Cerebellar nuclear complex (tissue), 1 donor: ENCODE results near the gene PLA2G5.

Source experiments
- DNase-seq, 2 experiments: peaks; one replicate each; lab custom pipeline; 2025; lab: John Stamatoyannopoulos, UW

Gene PLA2G5

DNA sequence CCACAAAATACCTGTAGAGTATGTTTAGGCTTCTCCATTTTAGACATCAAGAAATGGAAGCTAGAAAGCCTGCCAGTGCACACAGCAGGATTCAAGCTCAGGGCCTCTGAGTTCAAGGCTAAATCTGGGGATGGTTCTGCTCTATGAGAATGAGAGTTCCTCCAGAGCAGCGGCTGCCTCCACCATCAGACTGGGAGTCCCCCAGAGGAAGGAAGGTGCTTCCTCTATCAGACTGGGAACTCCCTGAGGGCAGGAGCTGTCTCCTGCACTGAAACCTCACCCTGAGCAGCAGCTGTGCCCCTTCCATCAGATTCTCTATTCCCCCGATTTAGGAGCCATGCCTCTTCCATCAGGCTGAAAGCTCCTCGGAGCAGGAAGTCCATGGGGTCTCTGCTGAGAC is 20.1 kb downstream of the PLA2G5 start:
- DNase-seq: no peak

DNA sequence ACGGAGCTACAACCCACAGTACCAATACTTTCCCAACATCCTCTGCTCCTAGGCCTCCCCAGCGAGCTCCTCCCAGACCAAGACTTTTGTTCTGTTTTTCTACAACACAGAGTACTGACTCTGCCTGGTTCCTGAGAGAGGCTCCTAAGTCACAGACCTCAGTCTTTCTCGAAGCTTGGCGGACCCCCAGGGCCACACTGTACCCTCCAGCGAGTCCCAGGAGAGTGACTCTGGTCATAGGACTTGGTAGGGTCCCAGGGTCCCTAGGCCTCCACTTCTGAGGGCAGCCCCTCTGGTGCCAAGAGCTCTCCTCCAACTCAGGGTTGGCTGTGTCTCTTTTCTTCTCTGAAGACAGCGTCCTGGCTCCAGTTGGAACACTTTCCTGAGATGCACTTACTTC is 20.6 kb downstream of the PLA2G5 start:
- no peak for DNase-seq

DNA sequence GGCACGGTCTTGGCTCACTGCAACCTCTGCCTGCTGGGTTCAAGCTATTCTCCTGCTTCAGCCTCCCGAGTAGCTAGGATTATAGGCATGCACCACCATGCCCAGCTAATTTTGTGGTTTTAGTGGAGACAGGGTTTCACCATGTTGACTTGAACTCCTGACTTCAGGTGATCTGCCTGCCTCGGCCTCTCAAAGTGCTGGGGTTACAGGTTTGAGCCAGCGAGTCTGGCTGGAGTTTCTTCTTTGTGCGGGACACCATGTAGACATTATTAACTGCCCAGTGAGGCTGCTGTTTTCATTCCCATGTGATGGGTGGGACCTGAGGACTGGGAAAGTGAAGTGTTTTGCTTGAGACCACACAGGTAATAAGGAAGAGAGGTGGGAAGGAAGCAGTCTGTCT is 23.3 kb downstream of the PLA2G5 start:
- DNase-seq: no peak

DNA sequence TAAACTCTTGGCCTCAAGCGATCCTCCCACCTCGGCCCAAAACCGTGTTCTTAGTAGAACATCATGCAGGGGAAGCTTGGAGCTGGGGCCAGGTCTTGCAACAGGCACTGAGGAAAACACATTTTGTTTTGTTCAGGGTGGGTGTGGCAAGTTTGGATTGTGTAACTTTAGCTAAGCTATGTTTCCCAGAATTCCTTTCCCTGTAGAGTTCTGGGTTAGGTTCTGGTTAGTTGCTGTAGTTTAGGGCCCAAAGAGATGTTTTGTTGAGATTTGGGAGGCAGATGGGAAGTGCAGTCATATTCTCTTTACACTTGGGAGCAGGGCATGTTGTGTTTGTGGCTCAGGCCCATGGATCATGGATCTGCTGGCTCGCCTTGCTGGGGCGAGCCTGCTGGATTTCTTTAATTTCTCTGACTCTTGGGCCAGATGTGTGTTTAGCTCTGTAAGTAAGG is 24.0 kb downstream of the PLA2G5 start:
- DNase-seq: no peak

DNA sequence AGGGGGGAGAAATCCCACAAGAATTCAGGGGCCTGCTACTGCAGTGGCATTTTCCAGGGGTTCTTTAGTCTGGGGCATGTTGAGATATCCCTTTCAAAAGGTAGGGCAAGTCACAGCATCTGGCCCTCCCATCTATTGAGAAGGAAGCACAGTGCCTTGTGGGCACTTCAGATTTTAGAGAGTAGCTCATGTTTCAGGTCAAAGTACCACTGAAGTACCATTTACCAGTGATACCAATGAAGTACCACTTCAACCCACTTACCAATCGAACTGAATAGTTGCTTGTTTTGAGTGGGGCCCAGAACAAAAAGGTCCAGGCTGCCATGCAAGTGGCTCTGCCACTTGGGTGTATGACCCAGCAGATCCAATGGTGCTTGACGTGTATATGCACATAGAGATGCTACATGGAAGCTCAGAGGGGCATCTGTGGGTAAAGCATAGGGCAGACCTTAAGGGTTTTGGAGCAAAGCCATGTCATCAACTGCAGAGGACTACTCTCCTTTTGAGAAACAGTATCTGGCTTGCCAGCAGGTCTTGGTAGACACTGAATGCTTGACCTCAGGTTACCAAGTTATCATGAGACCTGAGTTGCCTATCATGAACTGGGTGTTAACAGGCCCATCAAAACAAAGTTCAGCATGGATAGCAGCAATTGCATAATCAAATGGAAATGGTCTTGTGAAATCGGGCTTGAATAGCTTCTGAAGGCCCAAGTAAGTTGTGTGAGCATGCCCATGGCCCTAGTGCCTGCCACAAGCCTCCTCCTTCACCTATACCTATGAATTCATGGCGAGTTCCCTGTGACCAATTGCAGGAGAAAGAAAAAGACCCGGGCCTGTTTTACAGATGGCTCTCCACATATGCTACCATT is 25.8 kb downstream of the PLA2G5 start:
- DNase-seq: no peak

GRCh38 chr1:20096840-20097447 is 26.9 kb downstream of the PLA2G5 start:
- DNase-seq: no peak

- no peak for DNase-seq
Observed at GRCh38 chr1:20099533-20099932, 29.5 kb downstream of the PLA2G5 start.

DNA sequence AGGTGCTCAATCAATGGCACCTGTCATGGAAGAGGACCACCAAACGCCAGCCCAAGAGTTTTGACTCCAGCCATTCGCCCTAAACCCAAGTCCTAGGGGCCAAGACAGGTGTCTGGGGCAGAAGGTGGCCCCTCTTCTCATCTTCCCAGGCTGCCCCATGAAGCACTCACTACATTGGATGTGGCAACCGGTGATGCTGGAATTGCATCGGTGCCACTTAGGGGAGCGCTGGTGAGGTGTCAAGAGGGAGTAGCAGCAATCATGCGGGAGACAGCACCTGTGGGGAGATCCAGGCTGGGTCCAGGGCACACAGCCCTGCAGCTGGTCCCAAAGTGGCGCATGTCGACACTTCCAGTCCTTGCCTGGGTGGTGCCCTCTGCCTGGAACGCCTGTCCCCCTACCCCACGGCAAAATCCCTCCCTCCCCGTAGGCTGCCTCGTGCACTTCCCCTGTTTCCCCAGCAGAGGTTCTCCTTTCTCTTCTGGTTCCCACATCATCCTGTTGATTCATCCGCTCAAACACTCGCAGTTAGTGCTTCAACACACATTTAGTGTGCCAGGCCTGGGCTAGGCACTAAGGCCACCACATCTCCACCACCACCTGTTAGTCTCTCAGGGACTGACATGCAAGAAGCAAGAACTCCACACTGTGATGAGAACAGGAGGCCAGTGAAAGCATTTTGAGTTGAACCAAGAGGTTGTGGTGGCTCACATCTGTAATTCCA is 30.8 kb downstream of the PLA2G5 start:
- DNase-seq: no peak

DNA sequence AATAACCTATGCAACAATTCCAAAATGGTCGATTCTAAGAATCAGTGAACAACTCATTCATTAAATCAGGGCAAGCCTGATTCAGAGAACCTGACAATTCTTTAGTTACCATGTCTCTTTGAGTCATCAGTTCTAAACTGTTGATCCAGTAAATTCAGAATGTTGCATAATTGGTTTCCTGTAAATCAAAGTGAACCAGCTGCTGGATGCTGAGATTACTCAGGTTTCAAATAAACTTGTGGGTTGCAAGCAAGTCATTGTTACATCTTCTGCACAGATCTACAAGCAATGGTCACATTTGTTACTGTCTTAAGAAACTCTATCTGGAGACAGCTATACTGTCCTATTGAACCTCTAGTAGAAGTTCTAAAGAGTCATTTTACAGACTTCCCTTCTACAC is 32.9 kb downstream of the PLA2G5 start:
- no peak for DNase-seq

DNA sequence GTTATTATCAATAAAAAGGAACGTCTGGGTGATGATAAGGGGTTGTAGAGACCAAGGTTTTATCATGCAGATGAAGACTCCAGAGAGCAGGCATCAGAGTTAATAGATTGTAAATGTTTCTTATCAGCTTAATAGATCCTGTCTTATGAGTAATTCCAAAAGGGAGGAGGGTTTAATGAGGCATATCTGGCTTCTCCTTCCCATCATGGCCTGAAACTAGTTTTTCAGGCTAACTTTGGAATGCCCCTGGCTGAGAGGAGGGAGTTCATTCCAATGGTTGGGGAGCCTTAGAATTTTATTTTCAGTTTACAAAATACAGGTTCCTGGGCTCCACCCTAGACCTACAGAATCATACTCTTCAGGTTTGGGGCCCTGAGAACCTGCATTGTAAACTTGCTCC is 35.9 kb downstream of the PLA2G5 start:
- no peak for DNase-seq

- DNase-seq: no peak
Observed at GRCh38 chr1:20107351-20107750, 37.4 kb downstream of the PLA2G5 start.

- no peak for DNase-seq
Observed at GRCh38 chr1:20107796-20108195, 37.8 kb downstream of the PLA2G5 start.

DNA sequence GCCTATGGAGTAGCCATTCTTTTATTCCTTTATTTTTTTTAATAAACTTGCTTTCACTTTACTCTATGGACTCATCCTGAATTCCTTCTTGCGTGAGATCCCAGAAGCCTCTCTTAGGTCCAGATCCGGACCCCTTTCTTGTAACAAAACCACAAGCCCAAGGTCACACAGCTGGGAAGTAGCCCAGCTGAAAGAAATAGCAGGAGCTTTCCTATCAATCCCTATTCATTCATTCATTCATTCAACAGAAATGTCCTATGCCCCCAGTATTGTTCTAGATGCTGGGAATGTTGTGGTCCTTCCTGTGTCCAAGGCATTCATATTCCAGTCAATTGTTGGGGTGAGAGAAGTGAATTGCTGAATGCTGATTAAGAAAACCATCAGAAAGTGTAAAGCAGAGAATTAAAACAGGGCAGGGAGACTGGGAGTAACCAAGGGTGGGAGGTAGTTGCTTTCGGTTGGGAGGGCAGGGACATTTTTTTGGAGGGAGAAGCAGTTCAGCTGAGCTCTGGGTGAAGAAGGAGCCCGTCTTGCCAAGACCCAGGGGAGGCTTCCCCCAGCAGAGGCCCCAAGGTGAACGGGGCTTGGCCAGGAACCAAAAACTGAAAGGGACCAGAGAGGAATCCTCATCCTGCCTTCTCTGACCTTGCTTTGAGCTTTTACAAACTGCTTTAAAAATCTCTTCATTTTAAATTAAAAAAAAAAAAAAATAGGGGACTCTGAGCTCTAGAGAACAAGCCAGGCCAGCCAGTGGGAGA is 38.6 kb downstream of the PLA2G5 start:
- DNase-seq: no peak

GRCh38 chr1:20109223-20109856 is 39.3 kb downstream of the PLA2G5 start:
- DNase-seq: no peak

DNA sequence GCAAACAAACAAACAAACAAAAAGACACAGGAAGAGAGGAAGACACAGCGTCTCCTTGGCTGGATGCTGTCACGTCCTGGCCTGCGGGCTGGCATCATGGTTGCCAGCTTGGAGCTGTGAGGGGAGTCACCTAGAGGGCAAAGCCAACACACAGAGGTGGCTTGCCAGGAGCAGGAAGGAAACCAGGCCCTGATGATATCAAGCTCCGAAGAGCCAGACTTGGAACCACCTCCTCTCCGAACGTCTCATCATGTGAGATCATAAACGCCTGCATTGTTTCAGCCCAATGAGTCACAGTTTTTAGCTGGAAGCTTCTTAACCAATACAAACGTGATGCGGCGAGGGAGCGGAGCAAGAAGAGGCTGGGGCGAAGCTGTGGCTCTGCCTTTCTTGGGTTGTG is 40.7 kb downstream of the PLA2G5 start:
- DNase-seq: no peak

- no peak for DNase-seq
Observed at GRCh38 chr1:20111452-20111851, 41.5 kb downstream of the PLA2G5 start.

DNA sequence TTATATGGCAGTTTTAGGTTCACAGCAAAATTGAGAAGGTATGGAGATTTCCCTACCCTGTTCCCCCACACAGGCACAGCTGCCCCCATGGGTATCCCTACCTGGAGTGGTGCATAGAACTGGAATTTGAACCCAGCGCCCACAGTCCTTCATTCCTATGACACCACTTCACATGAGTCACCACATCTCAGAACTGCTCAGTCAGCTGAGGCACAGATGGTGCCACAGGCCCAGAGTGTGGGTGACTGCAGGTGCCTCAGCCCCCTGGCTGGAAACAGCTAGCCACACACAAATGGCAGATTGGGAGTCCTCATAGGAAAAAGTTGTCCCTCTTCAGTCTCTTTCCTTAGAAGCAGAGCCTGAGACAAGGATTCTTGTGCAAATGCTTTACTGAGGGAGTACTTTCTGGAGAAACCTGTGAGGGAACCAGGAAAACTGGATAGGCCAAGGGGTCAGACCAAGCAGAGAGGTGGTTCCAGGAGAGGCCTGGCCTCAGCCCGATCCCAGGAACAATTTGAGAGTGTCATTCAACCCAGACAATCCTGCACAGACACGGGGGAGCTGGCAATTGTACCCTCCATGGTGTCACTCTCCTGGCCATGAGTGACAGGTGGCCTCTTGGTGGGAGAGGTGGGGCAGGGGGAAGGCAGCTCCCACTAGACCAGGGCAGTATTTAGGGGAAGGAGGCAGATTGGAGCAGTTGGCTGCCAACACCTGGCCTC is 42.4 kb downstream of the PLA2G5 start:
- no peak for DNase-seq

DNA sequence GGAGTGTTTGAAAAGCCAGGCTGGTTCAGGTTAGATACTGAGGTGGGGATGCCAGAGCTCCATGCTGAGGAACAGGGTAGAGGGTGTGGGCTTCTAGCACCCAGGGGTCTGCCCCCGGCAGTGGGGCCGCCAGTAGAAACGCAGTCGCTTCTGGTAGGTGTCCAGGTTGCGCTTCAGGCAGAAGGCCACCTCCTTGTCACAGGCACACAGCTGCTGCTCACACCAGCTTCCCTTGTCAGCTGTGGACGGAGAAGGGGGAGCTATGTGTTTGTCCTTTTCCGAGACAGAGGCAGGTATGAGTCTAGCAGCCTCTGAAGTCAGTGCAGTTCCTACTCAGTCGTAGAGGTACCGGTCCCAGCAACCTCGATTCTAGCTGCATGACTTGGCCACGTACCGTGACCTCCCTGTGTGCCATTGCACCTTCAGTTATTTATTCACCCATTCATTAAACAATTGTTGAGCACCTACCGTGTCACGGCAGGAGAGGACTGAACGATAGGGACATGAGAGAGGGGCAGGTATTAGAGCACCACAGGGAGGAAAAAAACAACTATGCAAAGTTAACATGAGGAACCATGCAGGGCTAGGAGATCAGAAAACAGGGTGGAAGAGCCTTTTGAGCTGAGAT is 44.1 kb downstream of the PLA2G5 start:
- DNase-seq: no peak

DNA sequence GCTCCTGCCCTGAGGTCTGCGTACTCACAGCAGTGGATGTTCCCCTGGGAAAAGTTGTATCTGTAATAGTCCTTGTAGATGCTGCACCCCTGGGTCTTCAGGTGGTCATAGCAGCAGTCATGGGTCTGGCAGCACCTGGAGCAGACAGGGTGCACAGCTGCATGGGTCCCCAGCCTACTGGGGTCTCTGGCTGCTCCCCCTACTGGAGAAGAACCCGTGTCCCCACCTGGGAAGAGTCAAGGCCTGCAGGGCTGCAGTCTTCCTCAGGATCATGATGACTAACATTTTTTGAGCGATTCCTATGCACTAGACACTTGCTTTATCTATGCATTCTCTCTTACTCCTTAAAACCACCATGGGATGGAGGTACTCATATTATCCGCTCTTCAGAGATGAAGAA is 45.5 kb downstream of the PLA2G5 start:
- no peak for DNase-seq

- no peak for DNase-seq
Observed at GRCh38 chr1:20115916-20116315, 45.9 kb downstream of the PLA2G5 start.

DNA sequence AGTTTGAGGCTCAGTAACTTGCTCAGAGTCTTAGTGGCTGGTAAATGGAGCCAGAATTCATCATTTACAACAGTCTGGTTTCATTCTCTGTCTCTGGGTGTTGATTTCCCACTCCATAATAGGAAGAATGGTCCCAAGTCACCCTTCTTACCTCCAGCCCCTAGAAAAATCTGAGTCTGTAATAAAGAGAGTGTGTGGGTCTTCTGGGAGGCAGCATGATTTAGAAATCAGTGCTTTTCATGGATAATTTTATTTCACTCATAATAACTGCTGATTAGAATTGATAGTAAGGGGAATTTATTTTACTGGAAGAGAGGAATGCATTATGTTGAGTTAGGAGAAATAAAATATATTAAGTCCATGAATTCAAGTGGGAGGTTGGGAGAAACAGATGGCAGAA is 47.2 kb downstream of the PLA2G5 start:
- no peak for DNase-seq
